Motor neuron (in vitro differentiated cells): ENCODE measurements around the gene CSF3R. TPM values are rescaled to one million over a fixed set of nuclear protein-coding genes. Genes with fewer than 3 reads are reported as not detected.

Experiments used
- ATAC-seq, 8 experiments: fragments of 200-7000 bp; cut with Tn5 transposase; replicated peaks in 6 of 8; 2 replicates each; pipeline ENCODE4 v1.8.0; 2021; ENCODE audit warnings: mild to moderate bottlenecking in 8 of 8, moderate library complexity in 8 of 8
- H3K27ac ChIP-seq, 2 donors: fragments of 250-450 bp; sonication (Bioruptor Pico); 2 replicates each; pipeline ENCODE4 v1.9.0; 2021; ENCODE audit warnings: antibody characterized with exemption in 2 of 2, mild to moderate bottlenecking in 2 of 2, moderate library complexity in 1 of 2
- H3K4me1 ChIP-seq, 2 donors: fragments of 250-450 bp; sonication (Bioruptor Pico); replicated peaks in 1 of 2; 2 replicates each; pipeline ENCODE4 v1.6.1; 2021; ENCODE audit warnings: antibody characterized with exemption in 2 of 2, mild to moderate bottlenecking in 2 of 2, moderate library complexity in 1 of 2
- H3K4me3 ChIP-seq, 5 donors: fragments of 250-450 bp; sonication (Bioruptor Pico); 2 replicates each; pipeline ENCODE4 v1.9.0; 2021; ENCODE audit warnings: antibody characterized with exemption in 5 of 5, mild to moderate bottlenecking in 5 of 5, moderate library complexity in 4 of 5
- WGBS, 10 experiments: fragments of 450-650 bp; shearing (Covaris generic); methylation state at CpG; one replicate each; pipeline ENCODE4 v1.0.0; 2022; 5-methylcytosine and 5-hydroxymethylcytosine counted together
- in situ Hi-C, 9 experiments: fragments of 400-800 bp; cut with MboI; loops; one replicate each; pipeline ENCODE4 v1.15.0; 2021; ENCODE audit warnings: low sequenced_read_pairs in 9 of 9, low pct_unique_long_range_greater_than_20kb in 2 of 9; ENCODE audit not compliant: unreplicated experiment in 9 of 9
- total RNA-seq, 8 experiments: library from RNA; unstranded; fragments of 300-600 nt; gene quantifications; 2 replicates each; pipeline versions ENCODE4 v1.2.3 to v1.2.4, GENCODE V29; 2022

Gene CSF3R
- total RNA-seq, 8 experiments from 2014 or later, result 0.05 to 6.9 (median 1.7) TPM; not detected in 1

- no peak overlapping the region for H3K27ac ChIP-seq
- no peak for ATAC-seq
- 67 to 100% (median 84%) methylated on average over 1 to 3 of the region's 3 CpGs for WGBS, 10 experiments
- in situ Hi-C loops, result no loop called here
- no peak overlapping the region for H3K4me3 ChIP-seq
- peaks cover 3 to 19% of the 10 kb centered on the region in 2 donors for H3K4me1 ChIP-seq
These were observed 40.4 kb downstream of the CSF3R start for GRCh38 chr1:36442337-36442736.

DNA sequence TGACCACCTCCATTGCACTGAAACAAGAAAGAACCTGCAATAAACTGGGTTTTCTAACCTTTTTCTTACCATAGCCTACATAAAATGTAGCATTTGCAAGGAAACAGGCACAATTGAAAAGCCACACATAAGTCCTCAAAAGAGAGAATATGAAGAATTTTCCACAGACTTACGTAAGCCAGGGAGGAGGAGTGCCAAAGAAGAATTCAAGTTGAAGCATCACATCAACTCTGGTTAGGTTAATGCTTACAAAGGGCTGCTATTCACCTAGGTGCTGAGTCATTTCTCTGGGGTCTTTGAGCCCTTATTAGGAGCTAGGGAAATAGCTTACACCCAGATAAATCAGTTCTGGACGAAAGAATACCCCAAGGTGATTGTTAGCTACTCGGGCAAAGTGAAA is 42.1 kb downstream of the CSF3R start:
- no peak overlapping the region for H3K27ac ChIP-seq
- ATAC-seq, result peak in 1 of 8 experiments; percentile 6
- in situ Hi-C loops, result no loop called here

DNA sequence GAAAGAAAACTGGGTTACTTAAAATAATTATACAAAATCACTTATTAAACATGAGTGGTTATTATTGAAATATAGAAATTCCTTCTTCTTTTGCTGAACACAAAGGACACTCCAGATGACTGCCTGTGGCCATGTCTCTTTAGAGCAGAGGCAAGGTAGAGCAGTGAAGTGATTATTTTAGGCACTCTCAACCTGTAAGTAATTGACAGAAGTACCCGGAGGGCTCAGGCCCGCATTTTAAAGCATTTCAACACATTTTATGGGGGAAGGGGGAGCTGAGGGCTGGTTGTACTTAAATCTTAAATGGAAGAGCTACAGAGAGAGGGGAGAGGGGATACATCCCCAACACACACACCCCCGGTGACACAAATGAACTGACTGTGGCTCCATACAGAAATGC is 42.7 kb downstream of the CSF3R start:
- peaks cover 0 to 12% of the 10 kb centered on the region in 2 donors for H3K4me1 ChIP-seq
- no peak overlapping the region for H3K27ac ChIP-seq
- WGBS, 10 experiments, result 20 to 100% (median 38%) methylated on average over 1 to 3 of the region's 3 CpGs; no CpG with 5 or more reads in 4 of the 10 experiments
- ATAC-seq, result no peak
- in situ Hi-C loops, result no loop called here
- no peak overlapping the region for H3K4me3 ChIP-seq

More for the DNA sequence above, 42.1 kb downstream of the CSF3R start:
- Histone ChIP-seq H3K4me3 (no peak overlapping the region), H3K4me1 (peaks cover 0 to 12% of the 10 kb centered on the region in 2 donors)
- WGBS, 10 experiments, result 80 to 100% (median 90%) methylated on average over 1 to 3 of the region's 3 CpGs

DNA sequence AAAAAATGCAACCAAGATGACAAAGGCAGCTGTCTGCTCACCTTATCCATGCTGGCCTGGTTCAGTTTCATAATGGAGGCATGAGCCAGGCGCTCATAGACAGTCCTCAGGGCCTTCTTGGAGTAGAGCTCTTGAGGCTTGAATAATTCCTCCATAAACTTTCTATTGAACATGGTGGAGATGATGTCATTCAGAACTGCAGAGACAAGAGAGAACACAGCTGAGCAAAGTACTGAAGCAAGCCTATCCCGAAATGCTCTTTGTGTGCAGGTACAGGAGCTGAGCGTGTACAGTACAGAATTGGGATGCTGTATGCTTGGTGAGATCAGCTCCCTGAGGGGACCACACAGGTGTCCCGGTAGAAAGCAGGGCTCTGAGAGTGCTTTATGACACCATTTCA is 44.0 kb downstream of the CSF3R start:
- ATAC-seq, result peak in 2 of 8 experiments; percentile 18 to 22
- WGBS, 10 experiments, result 79 to 100% (median 94%) methylated on average over 1 to 4 of the region's 4 CpGs; no CpG with 5 or more reads in 1 of the 10 experiments
- Histone ChIP-seq H3K27ac (no peak overlapping the region), H3K4me1 (peaks cover 0 to 5% of the 10 kb centered on the region in 2 donors), H3K4me3 (no peak overlapping the region)
- in situ Hi-C loops, result no loop called here

DNA sequence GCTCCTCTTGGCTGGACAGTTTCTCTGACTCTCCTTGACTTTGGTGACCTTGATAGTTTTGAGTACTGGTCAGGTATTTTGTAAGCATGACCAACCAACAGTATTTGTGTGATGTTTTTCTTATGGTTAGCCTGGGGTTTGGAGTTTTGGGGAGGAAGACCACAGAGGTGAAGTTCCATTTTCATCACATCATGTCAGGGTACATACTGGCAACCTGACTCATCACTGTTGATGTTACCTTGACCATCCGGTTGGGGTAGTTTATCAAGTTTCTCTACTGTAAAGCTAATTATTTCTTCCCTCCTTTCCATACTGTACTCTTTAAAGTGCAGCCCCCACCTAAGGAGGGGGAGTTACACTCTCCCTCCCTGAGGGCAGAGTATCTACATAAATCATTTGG is 45.9 kb downstream of the CSF3R start:
- in situ Hi-C loops, result no loop called here
- WGBS, 10 experiments, result 67 to 100% (median 92%) methylated on average over 1 of the region's 1 CpG; no CpG with 5 or more reads in 3 of the 10 experiments
- peaks cover 0 to 5% of the 10 kb centered on the region in 2 donors for H3K4me1 ChIP-seq
- no peak overlapping the region for H3K4me3 ChIP-seq
- H3K27ac ChIP-seq, result no peak overlapping the region
- ATAC-seq, result no peak

- H3K4me1 ChIP-seq, result no peaks in the 10 kb centered on the region
- WGBS, 10 experiments, result 0 to 71% (median 40%) methylated on average over 1 of the region's 1 CpG; no CpG with 5 or more reads in 3 of the 10 experiments
- no peak overlapping the region for H3K27ac ChIP-seq
- ATAC-seq, result no peak
- in situ Hi-C loops, result no loop called here
- no peak overlapping the region for H3K4me3 ChIP-seq
These were observed 49.6 kb downstream of the CSF3R start for GRCh38 chr1:36433102-36433501.

GRCh38 chr1:36432616-36433015 is 50.1 kb downstream of the CSF3R start:
- H3K4me3 ChIP-seq, result no peak overlapping the region
- no peak overlapping the region for H3K27ac ChIP-seq
- in situ Hi-C loops, result no loop called here
- WGBS, 10 experiments, result 70 to 100% (median 92%) methylated on average over 1 to 4 of the region's 4 CpGs; no CpG with 5 or more reads in 2 of the 10 experiments
- H3K4me1 ChIP-seq, result no peaks in the 10 kb centered on the region
- ATAC-seq, result no peak

DNA sequence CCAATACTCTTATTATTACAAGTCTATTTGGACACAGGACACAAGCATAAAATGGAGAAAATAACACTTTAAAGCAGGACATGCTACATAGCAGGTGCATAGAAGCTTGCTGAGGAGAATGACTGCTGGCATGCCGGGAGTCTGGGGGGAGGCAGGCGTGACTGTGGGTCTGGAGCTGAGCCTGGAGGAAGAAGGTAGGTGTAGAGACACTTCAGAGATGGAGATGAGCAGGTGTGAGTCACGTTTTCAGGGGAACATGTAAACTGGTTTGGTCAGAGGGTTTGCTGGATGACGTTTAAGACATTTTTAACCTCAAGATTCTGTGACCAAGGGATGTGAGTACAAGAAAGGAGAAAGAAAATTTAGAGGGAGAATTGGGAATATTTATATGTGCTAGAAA is 56.9 kb downstream of the CSF3R start:
- Histone ChIP-seq H3K4me3 (no peak overlapping the region), H3K4me1 (no peaks in the 10 kb centered on the region), H3K27ac (no peak overlapping the region)
- in situ Hi-C loops, result loop anchor here in 1 of 9 experiments (10.0 kb wide), 1 partner anchor 331 kb away; no protein-coding TSS in a partner anchor
- no peak for ATAC-seq
- WGBS, 10 experiments, result 58 to 79% (median 75%) methylated on average over 2 to 4 of the region's 4 CpGs; no CpG with 5 or more reads in 3 of the 10 experiments

GRCh38 chr1:36421649-36422048 is 61.1 kb downstream of the CSF3R start:
- 64 to 100% (median 89%) methylated on average over 1 to 7 of the region's 7 CpGs; no CpG with 5 or more reads in 2 of the 10 experiments for WGBS, 10 experiments
- Histone ChIP-seq H3K4me1 (peaks cover 6 to 12% of the 10 kb centered on the region in 2 donors), H3K4me3 (no peak overlapping the region), H3K27ac (no peak overlapping the region)
- in situ Hi-C loops, result loop anchor here in 5 of 9 experiments (10.0 to 25.0 kb wide), 3 partner anchors 259 to 327 kb away; partner anchors contain the start of gene MAP7D1 (in 1 of the 5)
- ATAC-seq, result no peak

DNA sequence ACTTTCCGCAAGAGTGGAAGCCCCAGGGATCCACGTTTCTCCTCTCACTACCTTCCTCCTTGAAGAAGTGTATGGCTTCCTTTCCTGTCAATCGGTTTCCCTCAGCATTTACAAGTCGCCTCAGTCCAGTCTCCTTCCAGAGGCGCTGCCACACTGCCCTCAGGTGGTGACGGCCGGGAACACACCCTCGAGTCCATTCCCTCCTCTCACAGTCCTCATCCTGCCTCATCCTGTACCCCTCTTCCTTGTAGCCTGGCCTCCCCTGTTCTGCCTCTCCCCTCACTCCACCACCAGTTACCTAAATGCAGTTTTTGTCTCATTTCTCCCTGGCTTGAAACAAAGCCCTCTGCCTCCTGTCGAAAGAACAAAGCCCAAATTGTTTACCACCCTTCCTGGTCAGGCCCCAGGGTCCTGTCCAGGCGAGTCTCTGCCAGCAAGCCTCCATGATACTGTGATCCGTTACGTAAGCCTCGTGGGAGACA is 61.8 kb downstream of the CSF3R start:
- ATAC-seq, result peak; percentile 88 to 100 (median 96)
- in situ Hi-C loops, result loop anchor here in 5 of 9 experiments (10.0 to 25.0 kb wide), 3 partner anchors 259 to 326 kb away; partner anchors contain the start of gene MAP7D1 (in 1 of the 5)
- H3K27ac ChIP-seq, result no peak overlapping the region
- WGBS, 10 experiments, result 0 to 44% (median 13%) methylated on average over 2 to 13 of the region's 13 CpGs
- no peak overlapping the region for H3K4me3 ChIP-seq
- H3K4me1 ChIP-seq, result peaks cover 6 to 12% of the 10 kb centered on the region in 2 donors

- Histone ChIP-seq H3K4me1 (peaks cover 6 to 12% of the 10 kb centered on the region in 2 donors), H3K4me3 (no peak overlapping the region), H3K27ac (no peak overlapping the region)
- in situ Hi-C loops, result loop anchor here in 5 of 9 experiments (10.0 to 25.0 kb wide), 3 partner anchors 258 to 326 kb away; partner anchors contain the start of gene MAP7D1 (in 1 of the 5)
- no peak for ATAC-seq
- WGBS, 10 experiments, result 0 to 100% (median 64%) methylated on average over 1 to 5 of the region's 5 CpGs
These were observed 62.3 kb downstream of the CSF3R start for GRCh38 chr1:36420409-36420808.

DNA sequence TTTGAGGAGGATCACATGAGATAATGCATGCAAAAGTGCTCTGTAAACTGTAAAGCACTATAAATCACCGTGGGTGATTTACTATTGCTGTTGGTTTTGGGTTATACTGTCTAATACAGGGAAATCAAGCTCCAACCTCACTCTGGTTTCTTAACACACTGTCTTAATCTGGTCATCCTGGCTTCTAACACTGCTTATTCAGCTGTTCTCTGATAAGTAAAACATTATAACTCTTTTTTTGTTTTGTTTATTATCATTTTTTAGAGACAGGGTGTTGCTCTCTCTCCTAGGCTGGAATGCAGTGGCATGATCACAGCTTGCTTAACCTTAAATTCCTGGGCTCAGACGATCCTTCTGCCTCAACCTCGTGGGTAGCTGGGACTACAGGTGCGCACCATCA is 63.1 kb downstream of the CSF3R start:
- no peak for ATAC-seq
- WGBS, 10 experiments, result 46 to 96% (median 83%) methylated on average over 1 to 4 of the region's 4 CpGs; no CpG with 5 or more reads in 1 of the 10 experiments
- Histone ChIP-seq H3K27ac (no peak overlapping the region), H3K4me1 (peaks cover 6 to 12% of the 10 kb centered on the region in 2 donors), H3K4me3 (no peak overlapping the region)
- in situ Hi-C loops, result loop anchor here in 4 of 9 experiments (25.0 kb wide), 2 partner anchors 257 to 307 kb away; partner anchors contain the start of gene MAP7D1 (in 1 of the 4)

GRCh38 chr1:36419140-36419539 is 63.6 kb downstream of the CSF3R start:
- Histone ChIP-seq H3K4me3 (no peak overlapping the region), H3K27ac (no peak overlapping the region), H3K4me1 (peaks cover 6 to 12% of the 10 kb centered on the region in 2 donors)
- in situ Hi-C loops, result loop anchor here in 4 of 9 experiments (25.0 kb wide), 2 partner anchors 257 to 307 kb away; partner anchors contain the start of gene MAP7D1 (in 1 of the 4)
- ATAC-seq, result no peak
- 43 to 100% (median 83%) methylated on average over 1 to 3 of the region's 3 CpGs; no CpG with 5 or more reads in 2 of the 10 experiments for WGBS, 10 experiments
